C4-2B (cell line): ENCODE data around the gene SRGAP2C.
"Not testable (repeated sequence)": the region's sequence is repeated elsewhere in the genome, so short reads cannot be mapped to it uniquely, and the experiment has no call there.

Experiments used
- CTCF ChIP-seq: fragments of 450-650 bp; conservative IDR thresholded peaks from 2 replicates; pipeline ENCODE4 v1.5.1; 2017; ENCODE audit warnings: mild to moderate bottlenecking
- ZFX ChIP-seq: fragments of 450-650 bp; IDR thresholded peaks from 2 replicates; pipeline ENCODE4 v1.6.1; 2017

DNA sequence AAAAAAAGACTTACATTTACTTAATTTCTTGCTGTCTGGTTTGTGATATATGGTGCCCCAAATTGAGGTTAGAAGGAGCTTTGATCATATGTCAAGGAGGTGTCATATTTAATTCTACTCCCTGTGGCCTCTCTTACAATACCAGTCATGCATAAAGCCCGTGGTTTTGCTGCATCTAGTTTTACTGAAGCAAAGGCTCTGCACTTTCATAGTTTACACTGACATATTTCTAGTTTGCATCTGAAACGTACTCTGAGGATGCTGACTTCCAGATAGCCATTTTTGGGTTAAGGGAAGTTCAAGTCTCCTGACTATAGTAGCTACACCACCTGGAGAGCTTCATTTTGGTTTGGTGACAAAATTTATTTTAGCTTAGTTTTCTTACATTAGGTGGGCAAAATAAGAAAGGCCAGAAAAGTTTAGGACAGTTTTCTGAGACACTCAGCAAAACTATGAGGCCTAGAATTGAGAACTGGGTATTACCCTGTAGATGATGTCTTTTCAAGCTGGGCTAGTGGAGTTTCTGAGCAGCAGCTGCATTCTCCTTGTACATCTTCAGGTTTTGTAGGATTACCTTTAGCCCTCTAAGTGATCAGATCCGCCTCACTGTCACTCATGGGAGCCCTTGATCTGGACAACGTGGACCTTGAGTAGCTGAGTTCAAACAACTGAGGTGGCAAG is 47.8 kb downstream of the SRGAP2C start:
- TF ChIP-seq CTCF, ZFX: not testable (repeated sequence)
